GM10248 (cell line): ENCODE measurements around the gene ULK1.
"Not testable (repeated sequence)": the region's sequence is repeated elsewhere in the genome, so short reads cannot be mapped to it uniquely, and the experiment has no call there.

Experiments
- CTCF ChIA-PET: fragments of 300-600 bp; sonication (Branson Sonifier 250); formaldehyde crosslinking; extraction: SDS; loops from one replicate; lab custom pipeline; 2021; ENCODE audit warnings: antibody characterized with exemption; lab: Yijun Ruan, JAX
- POLR2A ChIA-PET: fragments of 350-650 bp; sonication (Branson Sonifier 250); formaldehyde crosslinking; extraction: SDS; loops from one replicate; lab custom pipeline; 2020; ENCODE audit warnings: antibody characterized with exemption; lab: Yijun Ruan, JAX
- DNase-seq: peaks from one replicate; pipeline ENCODE4 v3.0.0; 2012; ENCODE audit errors: extremely low spot score
- TF ChIP-seq, protein P1 (sequence below): IDR thresholded peaks from 2 replicates; pipeline ENCODE4 v1.5.1; 2012; ENCODE audit warnings: mild to moderate bottlenecking, low read depth; ENCODE audit errors: extremely low read depth, missing control alignments, control extremely low read depth

ULK1 gene

DNA sequence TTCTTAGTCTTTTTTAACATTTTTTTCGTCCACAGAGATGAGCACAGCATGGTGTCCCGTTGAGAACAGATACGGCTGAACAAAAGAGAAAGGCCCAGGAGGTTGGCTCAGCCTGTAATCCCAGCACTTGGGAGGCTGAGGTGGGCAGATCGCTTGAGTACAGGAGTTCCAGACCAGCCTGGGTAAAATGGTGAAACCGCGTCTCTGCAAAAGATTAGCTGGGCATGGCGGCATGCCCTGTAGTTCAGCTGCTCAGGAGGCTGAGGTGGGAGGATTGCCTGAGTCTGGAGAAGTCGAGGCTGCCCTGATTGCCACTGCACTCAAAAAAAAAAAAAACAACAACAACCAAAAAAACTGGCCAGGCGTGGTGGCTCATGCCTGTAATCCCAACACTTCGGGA, 49.5 kb downstream of the ULK1 start:
- no peak for DNase-seq
- CTCF ChIA-PET: no interaction called here
- TF ChIP-seq, protein P1, sequence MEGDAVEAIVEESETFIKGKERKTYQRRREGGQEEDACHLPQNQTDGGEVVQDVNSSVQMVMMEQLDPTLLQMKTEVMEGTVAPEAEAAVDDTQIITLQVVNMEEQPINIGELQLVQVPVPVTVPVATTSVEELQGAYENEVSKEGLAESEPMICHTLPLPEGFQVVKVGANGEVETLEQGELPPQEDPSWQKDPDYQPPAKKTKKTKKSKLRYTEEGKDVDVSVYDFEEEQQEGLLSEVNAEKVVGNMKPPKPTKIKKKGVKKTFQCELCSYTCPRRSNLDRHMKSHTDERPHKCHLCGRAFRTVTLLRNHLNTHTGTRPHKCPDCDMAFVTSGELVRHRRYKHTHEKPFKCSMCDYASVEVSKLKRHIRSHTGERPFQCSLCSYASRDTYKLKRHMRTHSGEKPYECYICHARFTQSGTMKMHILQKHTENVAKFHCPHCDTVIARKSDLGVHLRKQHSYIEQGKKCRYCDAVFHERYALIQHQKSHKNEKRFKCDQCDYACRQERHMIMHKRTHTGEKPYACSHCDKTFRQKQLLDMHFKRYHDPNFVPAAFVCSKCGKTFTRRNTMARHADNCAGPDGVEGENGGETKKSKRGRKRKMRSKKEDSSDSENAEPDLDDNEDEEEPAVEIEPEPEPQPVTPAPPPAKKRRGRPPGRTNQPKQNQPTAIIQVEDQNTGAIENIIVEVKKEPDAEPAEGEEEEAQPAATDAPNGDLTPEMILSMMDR: no peak
- POLR2A ChIA-PET: no interaction called here

- no peak for DNase-seq
- POLR2A ChIA-PET: no interaction called here
- TF ChIP-seq, protein P1: no peak
- CTCF ChIA-PET: no interaction called here
Measured at GRCh38 chr12:131944601-131945251, 50.3 kb downstream of the ULK1 start.

DNA sequence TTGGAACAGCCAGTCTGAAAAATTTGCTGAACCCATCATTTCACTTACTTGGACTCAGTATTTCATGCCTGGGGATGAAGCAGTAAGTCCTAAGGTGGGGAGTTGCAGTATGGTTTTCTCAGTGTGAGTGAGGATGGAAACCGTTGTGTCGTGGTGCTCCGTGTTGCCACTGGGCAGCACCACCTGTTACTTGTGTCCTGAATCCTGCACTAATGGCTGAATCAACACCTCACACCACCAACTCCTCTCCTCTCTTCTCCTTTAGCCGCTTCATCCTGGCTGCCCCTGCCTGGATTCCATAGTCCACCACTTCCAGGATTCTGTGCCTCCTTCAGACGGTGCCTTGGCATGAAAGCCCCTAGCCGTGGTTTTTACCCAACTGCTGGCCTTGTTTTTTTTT, 52.3 kb downstream of the ULK1 start:
- TF ChIP-seq, protein P1: no peak
- ChIA-PET POLR2A (no interaction called here), CTCF (interaction anchor here (1.0 kb wide), 1 partner anchor 22 kb away, joined by 4 read pairs; no protein-coding TSS in a partner anchor)
- no peak for DNase-seq

- TF ChIP-seq, protein P1: no peak
- POLR2A ChIA-PET: interaction anchor here (0.6 kb wide), 1 partner anchor 24 kb away, joined by 4 read pairs; no protein-coding TSS in a partner anchor
- DNase-seq: no peak
Measured at GRCh38 chr12:131947482-131948027, 53.1 kb downstream of the ULK1 start.

DNA sequence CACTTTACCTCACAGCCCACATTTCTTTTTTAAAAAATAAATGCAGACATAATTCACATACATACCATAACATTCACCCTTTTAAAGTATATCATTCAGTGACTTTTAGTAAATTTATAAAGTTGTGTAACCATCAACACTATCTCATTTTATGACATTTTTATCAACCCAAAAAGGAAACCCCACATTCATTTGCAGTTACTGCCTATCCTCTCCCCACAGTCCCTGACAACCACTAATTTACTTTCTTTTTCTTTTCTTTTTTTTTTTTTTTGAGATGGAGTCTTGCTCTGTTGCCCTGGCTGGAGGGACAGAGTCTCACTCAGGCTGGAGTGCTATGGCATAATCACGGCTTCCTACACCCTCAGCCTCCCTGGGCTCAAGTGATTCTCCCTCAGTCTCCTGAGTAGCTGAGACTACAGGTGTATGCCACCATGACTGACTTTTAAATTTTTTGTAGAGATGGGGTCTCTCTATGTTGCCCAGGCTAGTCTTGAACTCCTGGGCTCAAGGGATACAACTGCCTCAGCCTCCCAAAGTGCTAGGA, 53.8 kb downstream of the ULK1 start:
- CTCF ChIA-PET: interaction anchor here (1.4 kb wide), 1 partner anchor 48 kb away, joined by 3 read pairs; no protein-coding TSS in a partner anchor

More at GRCh38 chr12:131947482-131948027, 53.1 kb downstream of the ULK1 start:
- CTCF ChIA-PET: no interaction called here

DNA sequence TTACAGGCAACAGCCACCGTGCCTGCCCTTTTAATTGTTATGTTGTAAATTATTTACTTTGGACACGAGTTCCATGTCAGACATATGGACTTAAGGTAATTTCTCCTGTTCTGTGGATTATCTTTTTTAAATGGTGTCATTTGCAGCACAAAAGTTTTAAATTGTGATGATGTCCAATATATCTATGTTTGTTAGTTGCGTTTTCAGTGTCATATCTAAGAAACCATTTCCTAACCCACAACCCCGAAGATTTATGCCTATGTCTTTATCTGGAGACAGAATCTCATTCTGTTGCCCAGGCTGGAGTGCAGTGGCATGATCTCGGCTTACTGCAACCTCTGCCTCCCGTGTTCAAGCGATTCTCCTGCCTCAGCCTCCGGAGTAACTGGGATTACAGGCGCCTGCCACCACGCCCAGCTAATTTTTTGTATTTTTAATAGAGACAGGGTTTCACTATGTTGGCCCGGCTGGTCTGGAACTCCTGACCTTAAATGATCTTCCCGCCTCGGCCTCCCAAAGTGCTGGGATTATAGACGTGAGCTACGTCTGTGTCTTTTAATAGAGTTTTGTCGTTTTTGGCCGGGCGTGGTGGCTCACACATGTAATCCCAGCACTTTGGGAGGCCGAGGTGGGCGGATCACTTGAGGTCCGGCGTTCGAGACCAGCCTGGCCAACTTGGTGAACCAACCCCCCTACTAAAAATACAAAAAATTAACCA, 54.5 kb downstream of the ULK1 start:
- CTCF ChIA-PET: interaction anchor here (1.0 to 2.9 kb wide), 5 partner anchors 9 to 113 kb away, joined by 3 to 15 read pairs (median 4); no protein-coding TSS in a partner anchor
- not testable (repeated sequence) for DNase-seq
- POLR2A ChIA-PET: interaction anchor here (0.7 to 1.1 kb wide), 2 partner anchors 11 to 19 kb away, joined by 3 to 4 read pairs; no protein-coding TSS in a partner anchor

More for the DNA sequence above, 53.8 kb downstream of the ULK1 start:
- POLR2A ChIA-PET: no interaction called here
- no peak for DNase-seq
- TF ChIP-seq, protein P1: no peak
